D721Med (cell line): ENCODE measurements around the gene BLTP1.
"Not testable (repeated sequence)": the region's sequence is repeated elsewhere in the genome, so short reads cannot be mapped to it uniquely, and the experiment has no call there.

Experiments
- DNase-seq: peaks from one replicate; pipeline ENCODE4 v3.0.0; 2011; ENCODE audit warnings: low spot score; ENCODE audit not compliant: insufficient read length
- FAIRE-seq: peaks from 2 replicates; lab custom pipeline; 2011; peaks lifted over from hg19 to GRCh38; lab: Jason Lieb, UNC
- CTCF ChIP-seq: IDR thresholded peaks from 2 replicates; pipeline ENCODE4 v1.5.1; 2012; ENCODE audit warnings: mild to moderate bottlenecking, control low read depth; ENCODE audit not compliant: insufficient read depth; ENCODE audit errors: missing control alignments

The BLTP1 gene

GRCh38 chr4:122151982-122152710 lies at the start of gene BLTP1:
Gene BLTP1 (plus strand): TSS chr4:122152331. CDS start chr4:122170648, 18,317 bp downstream.
- DNase-seq, result peak; percentile 79
- TF ChIP-seq CTCF, result no peak
- no peak for FAIRE-seq

GRCh38 chr4:122104184-122104583 lies 47.9 kb upstream of the BLTP1 start:
- no peak for DNase-seq
- no peak for FAIRE-seq
- no peak for TF ChIP-seq CTCF

GRCh38 chr4:122107680-122108079 lies 44.5 kb upstream of the BLTP1 start:
- DNase-seq, result no peak
- TF ChIP-seq CTCF, result no peak
- FAIRE-seq, result no peak

- not testable (repeated sequence) for DNase-seq, FAIRE-seq
Measured at GRCh38 chr4:122110304-122110703, 41.8 kb upstream of the BLTP1 start.

- TF ChIP-seq CTCF, result no peak
- FAIRE-seq (no peak), DNase-seq (no peak)
Measured at GRCh38 chr4:122117743-122118142, 34.4 kb upstream of the BLTP1 start.

- no peak for TF ChIP-seq CTCF
- FAIRE-seq (no peak), DNase-seq (no peak)
Measured at GRCh38 chr4:122118243-122118642, 33.9 kb upstream of the BLTP1 start.

- FAIRE-seq (no peak), DNase-seq (no peak)
- TF ChIP-seq CTCF, result no peak
Measured at GRCh38 chr4:122119739-122120138, 32.4 kb upstream of the BLTP1 start.

- DNase-seq (no peak), FAIRE-seq (no peak)
- TF ChIP-seq CTCF, result no peak
Measured at GRCh38 chr4:122121593-122121992, 30.5 kb upstream of the BLTP1 start.
